Ammon's horn (tissue), 1 donor: Measurements from ENCODE around the gene SMC2.

Experiments used
- DNase-seq: peaks from one replicate; pipeline ENCODE4 v3.0.0-alpha.2; 2016; ENCODE audit warnings: low spot score

The SMC2 gene

GRCh38 chr9:104093647-104094533 is at the start of gene SMC2:
SMC2 (plus strand) TSS chr9:104094309; CDS start chr9:104095385, 1,076 bp downstream.
- peak; percentile 96 for DNase-seq

DNA sequence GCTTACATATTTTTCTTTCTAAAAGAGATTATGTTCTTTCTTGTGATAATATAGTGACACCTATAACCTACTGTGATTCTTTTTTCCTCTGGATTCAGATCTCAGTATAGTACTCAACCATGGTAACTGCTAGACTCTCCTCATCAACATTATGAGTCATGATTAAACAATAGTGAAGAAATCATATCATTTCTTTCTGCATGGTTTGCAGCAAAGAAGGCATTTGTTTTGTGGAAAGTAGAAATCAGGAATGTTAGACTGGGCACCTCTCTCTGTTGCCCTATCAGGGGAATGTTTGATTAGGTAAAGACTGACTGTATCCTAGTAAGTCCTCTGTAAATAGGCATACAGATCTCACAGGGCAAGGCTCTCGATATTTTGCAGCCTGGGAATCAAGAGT is 25.6 kb upstream of the SMC2 start:
- no peak for DNase-seq

- DNase-seq: no peak
Measured at GRCh38 chr9:104069288-104069687, 24.8 kb upstream of the SMC2 start.

DNA sequence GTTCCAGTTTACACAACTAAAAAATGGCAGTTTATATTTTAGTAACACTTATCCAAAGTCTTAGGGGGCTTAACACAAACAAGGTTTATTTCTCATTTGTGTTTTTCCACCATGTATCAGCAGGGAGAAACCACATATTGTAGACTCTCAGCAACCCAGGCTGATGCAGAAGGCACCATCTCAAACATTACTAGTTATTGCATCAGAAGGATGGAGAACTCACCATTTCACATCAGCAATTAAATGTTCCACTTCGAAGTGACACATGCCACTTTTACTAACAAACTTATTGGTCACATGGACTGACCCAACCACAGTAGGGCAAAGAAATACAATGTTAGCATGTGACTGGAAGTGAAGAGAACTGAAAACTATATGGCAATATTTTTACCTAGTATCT is 22.5 kb upstream of the SMC2 start:
- DNase-seq: no peak

DNA sequence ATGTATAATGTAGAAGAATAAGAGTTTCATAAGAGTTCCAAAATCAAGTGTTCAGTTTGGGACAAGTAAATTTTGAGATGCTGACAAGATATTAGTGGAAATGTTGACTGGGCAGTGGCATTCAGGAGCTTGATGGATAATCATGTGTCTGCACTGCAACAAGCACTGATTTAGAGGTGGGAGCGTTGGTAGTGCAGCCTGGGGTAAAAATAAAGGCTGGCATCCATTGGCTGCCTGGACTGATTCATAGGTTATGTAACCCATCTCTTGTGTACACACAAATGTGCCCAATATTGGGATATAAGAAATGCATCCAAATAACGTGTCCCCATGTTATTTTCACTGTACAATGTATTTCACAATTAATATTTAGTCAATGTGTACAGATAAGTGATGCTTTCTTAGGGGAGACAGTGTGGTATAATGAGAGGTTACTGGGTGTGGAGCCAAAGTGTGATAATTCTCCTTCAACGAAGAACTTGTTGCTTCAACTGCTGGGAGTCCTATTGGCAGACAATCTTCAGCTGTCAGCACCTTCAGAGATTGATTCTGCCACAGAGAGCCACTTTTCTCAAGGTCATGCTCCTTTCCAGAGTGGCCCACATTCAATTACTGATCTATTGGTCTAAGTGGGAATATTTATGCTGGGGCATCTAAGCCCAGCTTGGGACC is 20.9 kb upstream of the SMC2 start:
- DNase-seq: no peak

- no peak for DNase-seq
Measured at GRCh38 chr9:104073770-104074133, 20.4 kb upstream of the SMC2 start.

DNA sequence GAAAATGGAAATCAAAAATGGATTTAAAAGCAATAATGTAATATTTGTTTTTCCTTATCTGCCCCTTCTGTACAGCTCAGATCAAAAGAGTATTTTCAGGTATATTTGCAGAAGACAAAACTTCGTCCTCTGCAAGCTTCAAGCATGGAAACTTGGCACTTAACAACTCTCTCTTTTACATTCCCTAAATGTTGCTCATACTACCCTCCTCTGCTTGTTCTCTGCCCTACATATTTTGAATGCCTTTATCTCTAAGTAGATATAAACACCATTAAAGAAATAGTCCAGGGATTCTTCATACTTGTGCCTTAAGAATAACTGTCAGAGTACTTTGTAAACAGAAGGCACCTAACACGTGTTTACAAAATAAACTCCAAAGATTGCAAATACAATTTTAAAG is 19.2 kb upstream of the SMC2 start:
- no peak for DNase-seq

DNA sequence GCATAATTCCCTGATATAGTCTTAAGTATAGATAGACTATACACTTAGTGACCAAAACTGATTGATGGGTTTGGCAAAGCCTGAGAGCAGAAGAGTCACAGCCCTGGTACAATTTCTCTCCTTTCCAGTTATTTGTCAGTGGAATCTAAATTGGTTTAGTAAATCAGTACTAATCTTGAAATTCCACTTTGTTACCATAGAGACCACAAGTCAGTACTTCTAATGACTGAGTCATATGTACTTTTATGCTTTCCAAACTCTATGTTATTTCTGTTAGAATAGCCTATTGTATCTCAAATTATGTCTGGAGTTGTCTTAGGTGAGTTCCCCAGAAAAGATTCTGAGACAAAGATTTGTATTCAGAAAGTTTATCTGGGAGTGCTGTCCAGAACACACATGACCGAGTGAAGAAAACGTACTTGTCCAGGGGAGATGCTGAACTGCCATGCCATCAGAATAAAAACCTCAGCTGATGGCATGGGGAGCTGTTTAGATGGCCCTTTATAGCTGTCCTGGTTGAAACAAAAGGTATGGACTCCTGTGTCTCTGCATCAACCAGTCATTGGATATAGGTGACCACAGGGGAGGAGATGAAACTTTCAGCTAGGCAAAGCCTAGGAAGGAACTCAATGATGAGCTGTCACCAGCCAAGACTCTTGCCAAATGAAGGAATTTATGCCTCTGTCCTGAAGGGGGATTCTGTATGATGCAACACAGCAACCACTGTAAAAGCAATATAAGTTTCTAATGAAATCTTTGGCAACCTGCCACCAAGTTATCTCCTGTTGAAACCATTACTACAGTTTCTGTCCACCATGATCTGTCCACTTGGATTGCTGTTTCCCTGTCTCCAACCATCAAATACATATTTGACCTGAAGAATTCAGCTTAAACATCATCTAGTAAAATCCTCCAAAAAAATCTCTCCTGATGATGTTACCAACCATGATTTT is 18.0 kb upstream of the SMC2 start:
- DNase-seq: no peak

GRCh38 chr9:104078596-104078995 is 15.5 kb upstream of the SMC2 start:
- DNase-seq: no peak

GRCh38 chr9:104080983-104081382 is 13.1 kb upstream of the SMC2 start:
- DNase-seq: no peak

DNA sequence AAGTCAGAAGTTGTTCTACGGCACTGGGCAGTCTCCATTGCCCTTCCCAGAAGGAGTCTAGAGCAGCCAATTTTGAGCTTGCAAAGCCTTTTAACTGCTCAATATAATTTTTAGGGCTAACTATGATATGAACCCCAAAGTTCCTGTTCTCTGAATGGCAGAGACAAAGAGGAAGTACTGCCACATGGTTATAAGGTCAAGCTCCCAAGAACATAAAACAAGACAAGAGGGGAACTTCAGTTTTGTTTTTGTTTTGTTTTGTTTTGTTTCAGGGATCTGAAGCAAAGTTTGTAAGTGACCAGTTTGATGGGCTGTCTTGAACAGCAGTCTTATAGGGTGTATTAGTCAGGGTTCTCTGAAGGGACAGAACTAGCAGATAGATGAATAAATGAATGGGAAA is 11.9 kb upstream of the SMC2 start:
- DNase-seq: no peak

GRCh38 chr9:104085525-104085924 is 8.6 kb upstream of the SMC2 start:
- DNase-seq: no peak

- no peak for DNase-seq
Measured at GRCh38 chr9:104087894-104088293, 6.2 kb upstream of the SMC2 start.

DNA sequence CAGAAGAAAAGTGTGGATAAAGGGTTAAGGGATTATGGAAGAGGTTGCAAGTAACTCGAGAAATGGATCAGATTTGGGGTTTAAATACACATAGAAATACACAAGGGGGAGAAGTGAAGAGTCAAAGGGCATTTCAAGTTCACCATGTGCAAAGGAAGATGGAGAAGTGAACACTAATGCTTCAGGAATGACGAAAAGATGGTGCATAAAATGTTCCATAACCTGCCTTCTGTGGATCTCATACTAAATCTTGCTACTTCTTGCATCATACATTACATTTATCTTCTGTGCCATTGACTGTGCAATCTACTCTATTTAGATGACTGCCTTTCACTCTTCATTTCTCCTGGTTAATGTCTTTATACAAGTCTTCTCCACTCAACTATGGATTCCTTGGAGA is 5.7 kb upstream of the SMC2 start:
- DNase-seq: no peak

- DNase-seq: no peak
Measured at GRCh38 chr9:104090578-104090977, 3.5 kb upstream of the SMC2 start.

GRCh38 chr9:104091116-104091515 is 3.0 kb upstream of the SMC2 start:
- DNase-seq: no peak

GRCh38 chr9:104091708-104092107 is 2.4 kb upstream of the SMC2 start:
- DNase-seq: peak; percentile 11

DNA sequence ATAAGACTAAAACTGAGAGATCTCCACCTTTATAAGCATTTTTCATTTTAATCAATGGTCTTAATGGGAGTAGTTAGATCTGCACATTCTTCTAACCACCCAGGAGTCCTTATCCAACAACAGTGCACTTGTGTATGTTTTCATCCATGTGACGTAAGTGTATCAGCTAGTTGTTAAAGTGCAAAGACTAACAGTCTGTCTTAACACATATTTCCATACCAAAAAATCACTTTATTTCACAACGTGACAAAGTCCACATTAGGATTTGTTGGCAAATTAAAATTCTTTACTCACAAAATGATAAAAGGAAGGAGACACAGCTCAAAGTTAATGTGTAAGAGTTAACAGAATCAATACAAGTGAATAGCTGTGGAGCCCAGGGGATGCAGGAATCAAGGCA is 1.9 kb upstream of the SMC2 start:
- no peak for DNase-seq

GRCh38 chr9:104092875-104093600 is 1.1 kb upstream of the SMC2 start:
- DNase-seq: peak; percentile 11

GRCh38 chr9:104094534-104095015 is 466 bp downstream of the SMC2 start:
- DNase-seq: no peak

DNA sequence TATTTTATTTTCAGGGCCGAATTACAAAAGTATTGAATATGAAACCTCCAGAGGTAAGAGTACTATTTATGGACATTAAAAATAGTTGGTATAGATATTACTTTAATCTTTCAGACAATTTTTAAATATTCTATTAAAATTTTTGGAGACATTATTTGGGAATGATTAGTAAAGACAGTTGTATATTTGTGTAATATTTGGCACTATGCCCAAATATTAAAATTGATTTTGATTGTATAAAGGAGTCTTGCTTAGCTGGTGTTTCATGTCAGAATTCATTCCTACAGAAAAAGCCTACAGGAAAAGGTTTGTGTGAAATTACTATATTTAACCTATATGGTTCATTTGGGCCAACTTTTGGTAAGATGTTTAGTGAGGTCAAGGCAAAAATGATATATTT is 5.5 kb downstream of the SMC2 start:
- DNase-seq: no peak

DNA sequence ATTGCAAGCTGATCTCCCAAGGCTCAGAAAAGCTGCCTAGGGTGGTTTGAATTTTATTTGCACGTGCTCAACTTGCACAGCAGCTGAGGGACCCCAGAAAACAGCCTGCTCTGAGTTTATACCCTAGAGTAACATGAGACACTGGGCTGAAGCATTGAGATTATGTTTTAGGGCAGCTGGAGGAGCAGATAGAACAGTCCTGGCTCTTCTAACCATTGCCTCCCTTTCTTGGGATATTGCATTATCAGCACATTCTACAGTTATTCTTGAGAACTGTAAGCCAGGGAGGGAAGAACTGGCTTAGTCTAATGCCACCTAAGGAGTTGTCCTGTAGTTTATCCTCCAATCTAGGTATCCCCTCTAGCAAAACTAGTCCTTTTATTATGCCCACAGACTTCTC is 10.3 kb downstream of the SMC2 start:
- no peak for DNase-seq
